H1 (cell line): Measurements from ENCODE around the gene RWDD3. TPM values are rescaled to one million over a fixed set of nuclear protein-coding genes. Genes with fewer than 3 reads are reported as not detected.

Experiments used
- CTCF ChIA-PET: fragments of 300-600 bp; sonication (Branson Sonifier 250); formaldehyde crosslinking; loops from one replicate; lab custom pipeline; 2021; ENCODE audit not compliant: partially characterized antibody; lab: Charles Lee
- POLR2A ChIA-PET: fragments of 300-600 bp; sonication (Branson Sonifier 250); formaldehyde crosslinking; loops from one replicate; lab custom pipeline; 2021; ENCODE audit warnings: inconsistent platforms; ENCODE audit not compliant: partially characterized antibody; lab: Charles Lee
- DNase-seq, 2 experiments: peaks; one replicate each; pipeline versions ENCODE4 v3.0.0 to v3.0.0-alpha.2; 2010 to 2022; ENCODE audit warnings: low spot score in 2 of 2, low read depth in 1 of 2, mixed read lengths in 1 of 2
- FAIRE-seq: peaks from 2 replicates; lab custom pipeline; 2011; peaks lifted over from hg19 to GRCh38; lab: Jason Lieb, UNC
- H2AFZ ChIP-seq: 2 replicates; pipeline ENCODE4 v1.8.1; 2012; ENCODE audit warnings: low read length, inconsistent platforms
- H2AK5ac ChIP-seq: 2 replicates; pipeline ENCODE4 v1.6.1; 2013; ENCODE audit warnings: low read depth, low read length
- H2BK120ac ChIP-seq: replicated peaks from 2 replicates; pipeline ENCODE3; 2013; ENCODE audit warnings: low read depth, low read length, inconsistent platforms
- H2BK12ac ChIP-seq: 2 replicates; pipeline ENCODE4 v1.6.1; 2013; ENCODE audit warnings: low read depth, low read length
- H2BK15ac ChIP-seq: 2 replicates; pipeline ENCODE4 v1.6.1; 2013; ENCODE audit warnings: low read length
- H2BK20ac ChIP-seq: 2 replicates; pipeline ENCODE4 v1.6.1; 2013; ENCODE audit warnings: low read length
- H2BK5ac ChIP-seq: 2 replicates; pipeline ENCODE4 v1.6.1; 2013; ENCODE audit warnings: low read depth, low read length
- H3K14ac ChIP-seq: 2 replicates; pipeline ENCODE4 v1.6.1; 2013; ENCODE audit warnings: inconsistent platforms; ENCODE audit not compliant: insufficient read length
- H3K18ac ChIP-seq: 2 replicates; pipeline ENCODE4 v1.6.1; 2013; ENCODE audit warnings: low read length; ENCODE audit errors: extremely low read depth
- H3K23ac ChIP-seq: 2 replicates; pipeline ENCODE4 v1.6.1; 2013; ENCODE audit warnings: inconsistent platforms; ENCODE audit not compliant: insufficient read length
- H3K23me2 ChIP-seq: 2 replicates; pipeline ENCODE4 v1.6.1; 2013; ENCODE audit warnings: low read depth, low read length
- H3K27ac ChIP-seq: 2 replicates; pipeline ENCODE4 v1.6.1; 2011; ENCODE audit warnings: low read depth, low read length, inconsistent platforms
- H3K27me3 ChIP-seq, 4 experiments: replicated peaks in 1 of 4; 1 replicate in 1 of 4; 2 replicates in 3 of 4; pipeline versions ENCODE4 v1.6.1 to v1.8.1; 2011 to 2013; ENCODE audit warnings: low read length in 3 of 4, mild to moderate bottlenecking in 3 of 4, inconsistent platforms in 2 of 4, mixed read lengths in 2 of 4, moderate library complexity in 1 of 4; ENCODE audit not compliant: control insufficient read depth in 3 of 4, insufficient read depth in 3 of 4; ENCODE audit errors: extremely low read depth in 1 of 4
- H3K36me3 ChIP-seq, 4 experiments: 2 replicates each; pipeline versions ENCODE4 v1.6.1 to v1.8.1; 2011 to 2013; ENCODE audit warnings: mild to moderate bottlenecking in 4 of 4, low read length in 3 of 4, moderate library complexity in 2 of 4, control low read depth in 1 of 4, inconsistent platforms in 1 of 4; ENCODE audit not compliant: insufficient read depth in 4 of 4, control insufficient read depth in 2 of 4
- H3K4ac ChIP-seq: replicated peaks from 2 replicates; pipeline ENCODE3; 2013; ENCODE audit warnings: low read length, low read depth, mixed read lengths, inconsistent platforms; ENCODE audit not compliant: insufficient read length
- H3K4me1 ChIP-seq, 4 experiments: replicated peaks in 1 of 4; 1 replicate in 1 of 4; 2 replicates in 3 of 4; pipeline versions ENCODE4 v1.6.1 to v1.8.1; 2011 to 2013; ENCODE audit warnings: low read length in 3 of 4, inconsistent platforms in 2 of 4, mixed read lengths in 1 of 4; ENCODE audit not compliant: insufficient read depth in 4 of 4, control insufficient read depth in 3 of 4
- H3K4me2 ChIP-seq, 2 experiments: 2 replicates each; pipeline versions ENCODE4 v1.6.1 to v1.8.1; 2011 to 2013; ENCODE audit warnings: low read depth in 2 of 2, low read length in 2 of 2, control low read depth in 1 of 2, inconsistent platforms in 1 of 2, mild to moderate bottlenecking in 1 of 2; ENCODE audit not compliant: insufficient read depth in 1 of 2
- H3K4me3 ChIP-seq, 4 experiments: fragments of 200-600, 300-600 bp in 1 of 4; sonication (generic), shearing (Covaris generic), sonication (Bioruptor Twin) in 1 of 4; 2 replicates each; pipeline versions ENCODE4 v1.5.1 to v1.8.1; 2011 to 2016; ENCODE audit warnings: low read length in 4 of 4, low read depth in 3 of 4, control low read depth in 2 of 4, inconsistent platforms in 2 of 4, mild to moderate bottlenecking in 2 of 4, mixed read lengths in 1 of 4, moderate library complexity in 1 of 4; ENCODE audit not compliant: insufficient read depth in 2 of 4; ENCODE audit errors: extremely low read depth in 1 of 4
- H3K56ac ChIP-seq: replicated peaks from 2 replicates; pipeline ENCODE3; 2013; ENCODE audit warnings: low read depth, mild to moderate bottlenecking, mixed read lengths, low read length, inconsistent platforms; ENCODE audit not compliant: insufficient read length
- H3K79me1 ChIP-seq: 2 replicates; pipeline ENCODE4 v1.6.1; 2013; ENCODE audit warnings: low read depth, low read length, control low read depth
- H3K79me2 ChIP-seq, 2 experiments: 2 replicates each; pipeline versions ENCODE4 v1.6.1 to v1.8.1; 2012 to 2013; ENCODE audit warnings: low read length in 2 of 2, mild to moderate bottlenecking in 2 of 2, inconsistent platforms in 1 of 2; ENCODE audit not compliant: insufficient read depth in 2 of 2, control insufficient read depth in 1 of 2
- H3K9ac ChIP-seq, 4 experiments: replicated peaks in 1 of 4; 1 replicate in 1 of 4; 2 replicates in 3 of 4; pipeline versions ENCODE4 v1.6.1 to v1.8.1; 2011 to 2013; ENCODE audit warnings: low read depth in 3 of 4, low read length in 3 of 4, control low read depth in 2 of 4, mild to moderate bottlenecking in 2 of 4, moderate library complexity in 2 of 4, inconsistent platforms in 1 of 4; ENCODE audit errors: extremely low read depth in 1 of 4
- H3K9me3 ChIP-seq, 2 experiments: 2 replicates each; pipeline versions ENCODE4 v1.6.1 to v1.8.1; 2012 to 2013; ENCODE audit warnings: mild to moderate bottlenecking in 2 of 2, moderate library complexity in 2 of 2, control low read depth in 1 of 2, inconsistent platforms in 1 of 2, low read depth in 1 of 2, low read length in 1 of 2, mixed read lengths in 1 of 2; ENCODE audit not compliant: insufficient read depth in 2 of 2
- H4K20me1 ChIP-seq, 2 experiments: replicated peaks in 1 of 2; 2 replicates each; pipeline versions ENCODE3 to v1.8.1; 2011 to 2013; ENCODE audit warnings: inconsistent platforms in 2 of 2, low read length in 2 of 2, mild to moderate bottlenecking in 1 of 2; ENCODE audit not compliant: insufficient read depth in 2 of 2, control insufficient read depth in 1 of 2
- H4K5ac ChIP-seq: 2 replicates; pipeline ENCODE4 v1.6.1; 2013; ENCODE audit warnings: low read length, low read depth, mixed read lengths, inconsistent platforms; ENCODE audit not compliant: insufficient read length
- H4K8ac ChIP-seq: 2 replicates; pipeline ENCODE4 v1.8.0; 2013; ENCODE audit warnings: mild to moderate bottlenecking, moderate library complexity, low read length, inconsistent platforms; ENCODE audit not compliant: insufficient read depth; ENCODE audit errors: extremely low read depth
- H4K91ac ChIP-seq: replicated peaks from 2 replicates; pipeline ENCODE3; 2013; ENCODE audit warnings: low read length, mixed read lengths, inconsistent platforms; ENCODE audit not compliant: insufficient read length
- ASH2L ChIP-seq: fragments of 200-600, 300-600 bp; sonication (generic); IDR thresholded peaks from one replicate; pipeline ENCODE4 v1.7.1; 2017; ENCODE audit warnings: low read length
- BACH1 ChIP-seq: IDR thresholded peaks from 2 replicates; pipeline ENCODE4 v1.6.1; 2012; ENCODE audit warnings: low read length, improper control_type of control experiment
- CHD2 ChIP-seq: IDR thresholded peaks from 2 replicates; pipeline ENCODE4 v1.6.1; 2012; ENCODE audit warnings: low read length, improper control_type of control experiment
- CTBP2 ChIP-seq: IDR thresholded peaks from 2 replicates; pipeline ENCODE4 v1.7.0; 2011; ENCODE audit warnings: borderline replicate concordance, mild to moderate bottlenecking, moderate library complexity, mixed read lengths, low read length; ENCODE audit not compliant: insufficient read depth, insufficient read length
- EGR1 ChIP-seq: IDR thresholded peaks from 2 replicates; pipeline ENCODE4 v1.6.1; 2011; ENCODE audit warnings: low read depth, low read length, borderline replicate concordance
- HDAC2 ChIP-seq, 2 experiments: fragments of 300-600 bp in 1 of 2; sonication (generic) in 1 of 2; IDR thresholded peaks; 2 replicates each; pipeline ENCODE4 v1.6.1; 2011 to 2012; ENCODE audit warnings: low read depth in 2 of 2, low read length in 2 of 2, mild to moderate bottlenecking in 2 of 2, moderate library complexity in 2 of 2, borderline replicate concordance in 1 of 2, inconsistent platforms in 1 of 2
- JUND ChIP-seq: IDR thresholded peaks from 2 replicates; pipeline ENCODE4 v1.6.1; 2011; ENCODE audit warnings: mild to moderate bottlenecking, improper control_type of control experiment, low read length
- MAFK ChIP-seq: IDR thresholded peaks from 2 replicates; pipeline ENCODE4 v1.6.1; 2012; ENCODE audit warnings: low read depth, mild to moderate bottlenecking, improper control_type of control experiment, low read length
- NANOG ChIP-seq: IDR thresholded peaks from 2 replicates; pipeline ENCODE4 v1.6.1; 2011; ENCODE audit warnings: low read length, low read depth, mild to moderate bottlenecking, inconsistent platforms; ENCODE audit not compliant: insufficient read depth, poor library complexity, severe bottlenecking
- NRF1 ChIP-seq: IDR thresholded peaks from 2 replicates; pipeline ENCODE4 v1.6.1; 2011; ENCODE audit warnings: mild to moderate bottlenecking, low read depth, low read length, improper control_type of control experiment
- SP1 ChIP-seq: IDR thresholded peaks from 2 replicates; pipeline ENCODE4 v1.6.1; 2011; ENCODE audit warnings: low read depth, low read length
- TAF7 ChIP-seq: optimal IDR thresholded peaks from 2 replicates; pipeline ENCODE3; 2011; ENCODE audit warnings: low read depth, mild to moderate bottlenecking, inconsistent platforms, low read length, moderate library complexity, borderline replicate concordance
- YY1 ChIP-seq: IDR thresholded peaks from 2 replicates; pipeline ENCODE4 v1.6.1; 2011; ENCODE audit warnings: low read depth, mild to moderate bottlenecking, low read length
- ZNF274 ChIP-seq: IDR thresholded peaks from 2 replicates; pipeline ENCODE4 v1.7.0; 2012; ENCODE audit warnings: low read length, borderline replicate concordance; ENCODE audit errors: extremely low read depth
- WGBS, 2 experiments: shearing (Covaris generic) in 1 of 2; methylation state at CpG; one replicate each; pipeline versions ENCODE4 v1.1.6 to v1.1.7; 2013 to 2015; ENCODE audit warnings: low lambda C conversion rate in 2 of 2, mixed read lengths in 2 of 2, inconsistent platforms in 1 of 2, low coverage in 1 of 2, missing lambda C conversion rate in 1 of 2; ENCODE audit not compliant: insufficient replicate concordance in 2 of 2, insufficient coverage in 1 of 2, insufficient read length in 1 of 2; ENCODE audit errors: extremely low coverage in 1 of 2, missing lambda C conversion rate in 1 of 2; 5-methylcytosine and 5-hydroxymethylcytosine counted together
- polyA plus RNA-seq, 7 experiments: library from polyadenylated mRNA; depleted of rRNA in 3 of 7; stranded (reverse) in 5 of 7; unstranded in 2 of 7; fragments of >200 nt in 5 of 7; fragments of 200-250 nt in 2 of 7; gene quantifications; 1 replicate in 5 of 7; 2 replicates in 1 of 7; 4 replicates in 1 of 7; pipeline versions ENCODE4 v1.2.1 to v1.2.3, GENCODE V29; 2011 to 2013; ENCODE audit warnings: missing spikeins in 2 of 7, mixed read lengths in 2 of 7
- total RNA-seq: library from RNA; stranded (reverse); fragmentation: NEBNext Ultra II Directional; extraction: Animal tissue kit (Norgen Biotek cat#: 25700); gene quantifications from 2 replicates; pipeline ENCODE4 v1.2.1, GENCODE V29; 2021
- TF ChIP-seq, protein P1 (sequence below): IDR thresholded peaks from 2 replicates; pipeline ENCODE4 v1.6.1; 2012; ENCODE audit warnings: inconsistent platforms

RWDD3 gene
- total and polyA plus RNA-seq, 2 of the 8 experiments (the other 6 are each of a cell fraction or from before 2014, with no cell fraction given) = 7.9 to 14.5 TPM

DNA sequence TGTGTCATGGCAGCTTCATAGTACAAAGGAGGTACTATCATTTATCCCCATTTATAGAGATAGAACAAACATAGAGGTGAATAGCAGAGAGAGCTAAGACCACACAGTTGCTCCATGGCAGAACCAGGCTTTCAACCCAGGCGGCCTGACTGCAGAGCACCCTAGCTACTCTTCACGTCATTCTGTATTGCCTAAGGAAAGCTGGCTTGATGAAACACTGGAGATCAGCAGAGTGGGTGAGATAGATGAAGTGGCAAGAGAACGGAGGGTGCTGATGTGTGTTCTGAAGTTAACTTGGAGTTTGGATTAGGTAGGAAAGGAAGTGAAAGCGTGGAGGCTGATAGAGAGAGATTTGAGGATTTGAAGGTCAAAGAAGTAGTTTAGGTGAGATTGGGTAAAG lies 47.9 kb upstream of the RWDD3 start:
- 83 to 100% methylated on average over 1 to 4 of the region's 4 CpGs for WGBS, 2 experiments
- TF ChIP-seq CTBP2 (no peak), NRF1 (no peak), CHD2 (no peak), HDAC2 (IDR thresholded peaks at IDR 0.05; ENCODE audit: borderline replicate concordance in 1 of 2, low read depth in 2 of 2, low read length in 2 of 2) (no peak), NANOG (no peak), SP1 (no peak), ZNF274 (no peak), BACH1 (no peak), JUND (no peak), TAF7 (no peak), YY1 (no peak), ASH2L (no peak), MAFK (no peak), EGR1 (no peak)
- TF ChIP-seq, protein P1, sequence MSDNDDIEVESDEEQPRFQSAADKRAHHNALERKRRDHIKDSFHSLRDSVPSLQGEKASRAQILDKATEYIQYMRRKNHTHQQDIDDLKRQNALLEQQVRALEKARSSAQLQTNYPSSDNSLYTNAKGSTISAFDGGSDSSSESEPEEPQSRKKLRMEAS = no peak

More for the DNA sequence above, 47.9 kb upstream of the RWDD3 start:
- Histone ChIP-seq H2AFZ (no peak overlapping the region), H3K79me1 (no peaks in the 10 kb centered on the region), H3K18ac (no peak overlapping the region), H3K79me2 (no peaks in the 10 kb centered on the region), H4K91ac (no peak overlapping the region), H3K36me3 (no peaks in the 10 kb centered on the region), H3K9ac (no peak overlapping the region), H3K27me3 (no peaks in the 10 kb centered on the region), H2BK20ac (no peak overlapping the region), H2BK12ac (no peak overlapping the region), H2BK15ac (no peak overlapping the region), H3K23me2 (no peaks in the 10 kb centered on the region), H2BK120ac (no peak overlapping the region), H3K14ac (no peak overlapping the region), H4K20me1 (peaks cover 0 to 2% of the 10 kb centered on the region in 2 experiments), H3K23ac (no peak overlapping the region), H2AK5ac (no peak overlapping the region), H3K4me3 (no peak overlapping the region), H3K56ac (no peak overlapping the region), H3K4me1 (no peaks in the 10 kb centered on the region), H3K27ac (no peak overlapping the region), H3K4me2 (no peak overlapping the region), H3K9me3 (no peaks in the 10 kb centered on the region), H4K5ac (no peak overlapping the region), H3K4ac (no peak overlapping the region), H4K8ac (no peak overlapping the region), H2BK5ac (no peak overlapping the region)
- no peak for DNase-seq
- no peak for FAIRE-seq
- ChIA-PET CTCF (interaction anchor here (0.6 to 0.7 kb wide), 2 partner anchors 101 kb away, joined by 3 read pairs; no protein-coding TSS in a partner anchor), POLR2A (no interaction called here)
